Smooth muscle cell (in vitro differentiated cells): ENCODE measurements around the gene ARL15. TPM values are rescaled to one million over a fixed set of nuclear protein-coding genes. Genes with fewer than 3 reads are reported as not detected.

Experiments used
- DNase-seq: peaks from one replicate; lab custom pipeline; 2025; ENCODE audit not compliant: unreplicated experiment; lab: John Stamatoyannopoulos, UW
- H2AFZ ChIP-seq: fragments of 200-600 bp; sonication (generic); 2 replicates; pipeline ENCODE4 v1.6.0; 2016; ENCODE audit warnings: antibody characterized with exemption, low read depth, mild to moderate bottlenecking
- H3F3A ChIP-seq: fragments of 200-600 bp; sonication (generic); 2 replicates; pipeline ENCODE4 v1.6.0; 2017; ENCODE audit warnings: antibody characterized with exemption, low read depth
- H3K27ac ChIP-seq: fragments of 200-600 bp; sonication (generic); 2 replicates; pipeline ENCODE4 v1.5.1; 2016; ENCODE audit warnings: low read depth, mild to moderate bottlenecking
- H3K27me3 ChIP-seq: fragments of 200-600 bp; sonication (generic); 2 replicates; pipeline ENCODE4 v1.6.1; 2016; ENCODE audit warnings: low read depth, mild to moderate bottlenecking
- H3K36me3 ChIP-seq: fragments of 200-600 bp; sonication (generic); 2 replicates; pipeline ENCODE4 v1.5.1; 2016; ENCODE audit warnings: low read depth
- H3K4me1 ChIP-seq: fragments of 200-600 bp; sonication (generic); 2 replicates; pipeline ENCODE4 v1.5.1; 2016; ENCODE audit warnings: low read depth
- H3K4me2 ChIP-seq: fragments of 200-600 bp; sonication (generic); 2 replicates; pipeline ENCODE4 v1.6.0; 2016; ENCODE audit warnings: mild to moderate bottlenecking
- H3K4me3 ChIP-seq: fragments of 200-600 bp; sonication (generic); 2 replicates; pipeline ENCODE4 v1.5.1; 2016; ENCODE audit warnings: mild to moderate bottlenecking
- H3K79me2 ChIP-seq: fragments of 200-600 bp; sonication (generic); 2 replicates; pipeline ENCODE4 v1.6.0; 2016; ENCODE audit warnings: low read depth, mild to moderate bottlenecking
- H3K9ac ChIP-seq: fragments of 200-600 bp; sonication (generic); 2 replicates; pipeline ENCODE4 v1.6.0; 2016; ENCODE audit warnings: low read depth
- H3K9me3 ChIP-seq: fragments of 200-600 bp; sonication (generic); replicated peaks from 2 replicates; pipeline ENCODE4 v1.5.1; 2016; ENCODE audit warnings: low read depth
- H4K20me1 ChIP-seq: fragments of 200-600 bp; sonication (generic); 2 replicates; pipeline ENCODE4 v1.6.0; 2016; ENCODE audit warnings: low read depth
- CTCF ChIP-seq: fragments of 200-600 bp; sonication (generic); IDR thresholded peaks from 2 replicates; pipeline ENCODE4 v1.5.1; 2017; ENCODE audit warnings: borderline replicate concordance, mild to moderate bottlenecking, antibody characterized with exemption; ENCODE audit not compliant: insufficient read depth, poor library complexity, severe bottlenecking
- WGBS: methylation state at CpG from one replicate; pipeline ENCODE4 v1.1.7; 2016; ENCODE audit warnings: low lambda C conversion rate; 5-methylcytosine and 5-hydroxymethylcytosine counted together
- polyA plus RNA-seq: library from polyadenylated mRNA; unstranded; fragments of >200 nt; fragmentation: Nextera tagmentation; extraction: Ambion mirVana; gene quantifications from 2 replicates; pipeline ENCODE4 v1.2.1, GENCODE V29; 2016
- total RNA-seq: library from RNA; depleted of rRNA; stranded (reverse); fragments of >200 nt; gene quantifications from 2 replicates; pipeline ENCODE4 v1.2.3, GENCODE V29; 2014

Gene ARL15
- total and polyA plus RNA-seq, 2 experiments from 2014 or later: 9.8 to 51.1 TPM

- H3K4me3 ChIP-seq: no peak overlapping the region
- H3K9me3 ChIP-seq: no peaks in the 10 kb centered on the region
- no peaks in the 10 kb centered on the region for H3K27me3 ChIP-seq
- H3K9ac ChIP-seq: no peak overlapping the region
- no peak overlapping the region for H3K27ac ChIP-seq
- H3K4me2 ChIP-seq: no peak overlapping the region
- H2AFZ ChIP-seq: no peak overlapping the region
- no peaks in the 10 kb centered on the region for H3K4me1 ChIP-seq
- H3F3A ChIP-seq: no peaks in the 10 kb centered on the region
- no peaks in the 10 kb centered on the region for H4K20me1 ChIP-seq
- H3K79me2 ChIP-seq: no peaks in the 10 kb centered on the region
- no peaks in the 10 kb centered on the region for H3K36me3 ChIP-seq
- WGBS: 68% methylated on average over 5 of the region's 5 CpGs
- TF ChIP-seq CTCF: no peak
- DNase-seq: no peak
Measured at GRCh38 chr5:54325610-54326311, 15.4 kb upstream of the ARL15 start.

- Histone ChIP-seq H2AFZ (no peak overlapping the region), H3K27ac (no peak overlapping the region), H3K36me3 (no peaks in the 10 kb centered on the region), H3K9ac (no peak overlapping the region), H3K4me1 (no peaks in the 10 kb centered on the region), H3K27me3 (no peaks in the 10 kb centered on the region), H3K9me3 (no peaks in the 10 kb centered on the region), H4K20me1 (no peaks in the 10 kb centered on the region), H3K4me3 (no peak overlapping the region), H3K79me2 (no peaks in the 10 kb centered on the region), H3F3A (no peaks in the 10 kb centered on the region), H3K4me2 (no peak overlapping the region)
- no peak for DNase-seq
- 77% methylated on average over 1 of the region's 1 CpG for WGBS
- TF ChIP-seq CTCF: no peak
Measured at GRCh38 chr5:54325272-54325609, 14.9 kb upstream of the ARL15 start.

GRCh38 chr5:54324651-54325271 is 14.4 kb upstream of the ARL15 start:
- TF ChIP-seq CTCF: no peak
- Histone ChIP-seq H2AFZ (no peak overlapping the region), H3K4me2 (no peak overlapping the region), H3K79me2 (no peaks in the 10 kb centered on the region), H3K27me3 (no peaks in the 10 kb centered on the region), H3K4me3 (no peak overlapping the region), H3K27ac (no peak overlapping the region), H3K9ac (no peak overlapping the region), H3K9me3 (no peaks in the 10 kb centered on the region), H4K20me1 (no peaks in the 10 kb centered on the region), H3K4me1 (no peaks in the 10 kb centered on the region), H3K36me3 (no peaks in the 10 kb centered on the region), H3F3A (no peaks in the 10 kb centered on the region)
- 84% methylated on average over 7 of the region's 7 CpGs for WGBS
- no peak for DNase-seq

GRCh38 chr5:54323495-54323894 is 13.1 kb upstream of the ARL15 start:
- Histone ChIP-seq H3K36me3 (no peaks in the 10 kb centered on the region), H3K27me3 (no peaks in the 10 kb centered on the region), H3K4me3 (no peak overlapping the region), H2AFZ (no peak overlapping the region), H3K4me1 (no peaks in the 10 kb centered on the region), H3K9ac (no peak overlapping the region), H3K79me2 (no peaks in the 10 kb centered on the region), H3K27ac (no peak overlapping the region), H3K4me2 (no peak overlapping the region), H3F3A (no peaks in the 10 kb centered on the region), H3K9me3 (no peaks in the 10 kb centered on the region), H4K20me1 (no peaks in the 10 kb centered on the region)
- WGBS: 87% methylated on average over 2 of the region's 2 CpGs
- DNase-seq: no peak
- no peak for TF ChIP-seq CTCF
